Amniotic epithelial cell (primary cell): Measurements from ENCODE around the gene NPHP4.
"Not testable (repeated sequence)": the region's sequence is repeated elsewhere in the genome, so short reads cannot be mapped to it uniquely, and the experiment has no call there.

Source experiments
- DNase-seq: peaks from one replicate; pipeline ENCODE4 v3.0.0-alpha.2; 2010; ENCODE audit warnings: low read depth

NPHP4 gene

DNA sequence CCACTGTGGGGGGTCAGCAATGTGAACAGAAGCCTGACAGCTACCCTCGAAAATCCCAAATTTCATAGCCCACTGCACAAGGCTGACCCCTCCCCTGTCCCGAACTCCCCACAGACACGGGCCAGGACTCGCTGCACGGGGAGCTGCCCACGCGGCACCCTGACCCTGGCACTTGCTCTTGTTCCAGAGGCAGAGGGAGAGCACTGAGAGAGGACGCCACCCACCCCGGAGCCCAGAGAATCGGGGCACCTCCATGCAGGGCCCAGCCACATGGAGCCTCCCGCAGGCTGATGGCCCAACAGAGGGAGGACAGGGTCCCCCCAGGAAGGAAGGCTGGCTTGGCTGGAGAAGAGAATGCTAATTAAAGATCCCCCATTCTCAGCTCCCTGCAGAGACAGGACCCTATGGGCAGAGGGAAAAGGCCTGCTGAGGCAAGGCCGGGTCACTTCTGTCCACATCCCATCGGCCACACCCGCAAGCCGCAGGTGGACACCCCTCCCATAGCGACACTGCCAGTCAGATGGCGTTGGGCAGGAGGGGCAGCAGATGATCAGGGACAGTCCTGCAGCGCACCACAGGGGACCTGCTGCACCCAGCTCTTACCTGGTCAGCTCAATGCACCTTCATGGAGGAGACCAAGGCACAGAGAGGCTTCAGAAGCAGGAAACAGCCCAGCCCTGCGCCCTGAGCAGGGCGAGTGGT, 136.9 kb downstream of the NPHP4 start:
- no peak for DNase-seq

DNA sequence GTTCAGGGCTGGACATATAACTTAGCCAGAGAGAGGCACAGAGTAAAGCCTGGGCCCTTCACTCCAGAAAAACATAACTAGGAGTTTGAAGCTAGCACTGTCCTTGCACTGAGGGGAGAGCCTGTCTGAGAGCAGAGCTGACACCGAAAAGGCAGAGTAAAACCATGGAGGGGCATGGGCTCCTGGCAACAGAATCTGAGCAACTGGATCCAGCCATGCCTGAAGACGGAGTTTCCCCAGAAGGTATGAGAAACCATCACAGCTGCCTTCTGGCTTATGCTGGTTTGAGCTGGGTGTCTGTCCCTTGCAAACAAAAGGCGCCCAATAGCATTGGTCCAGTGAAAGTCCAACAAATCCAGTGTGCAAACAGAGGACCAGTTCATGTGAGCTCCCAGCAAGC, 137.5 kb downstream of the NPHP4 start:
- DNase-seq: no peak

DNA sequence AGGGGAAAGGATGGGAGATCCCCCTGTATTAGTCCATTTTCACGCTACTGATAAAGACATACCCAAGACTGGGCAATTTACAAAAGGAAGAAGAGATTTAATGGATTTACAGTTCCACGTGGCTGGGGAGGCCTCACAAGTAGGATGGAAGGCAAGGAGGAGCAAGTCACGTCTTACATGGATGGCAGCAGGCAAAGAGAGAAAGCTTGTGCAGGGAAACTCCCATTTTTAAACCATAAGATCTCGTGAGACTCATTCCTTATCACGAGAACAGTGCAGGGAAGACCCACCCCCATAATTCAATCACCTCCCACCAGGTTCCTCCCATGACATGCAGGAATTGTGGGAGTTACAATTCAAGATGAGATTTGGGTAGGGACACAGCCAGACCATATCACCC, 138.4 kb downstream of the NPHP4 start:
- not testable (repeated sequence) for DNase-seq

DNA sequence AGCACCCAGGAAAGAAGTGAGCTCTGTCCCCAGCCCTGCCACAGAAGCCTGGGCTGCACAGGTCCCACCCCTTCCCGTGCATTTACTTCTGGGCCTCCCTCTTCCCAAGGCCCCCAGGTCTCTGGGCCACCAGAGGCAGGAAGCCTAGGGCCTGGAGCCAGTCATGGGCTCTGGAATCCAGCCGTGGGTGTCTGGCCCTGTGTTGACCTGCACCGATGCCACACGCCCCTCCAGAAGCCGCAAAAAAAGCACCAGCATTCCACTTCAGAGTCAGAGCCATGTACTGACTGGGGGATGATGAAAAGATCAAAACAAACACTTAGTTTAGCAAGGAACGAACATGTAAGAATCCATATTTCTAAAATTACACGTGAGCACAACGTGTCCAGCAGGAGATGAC, 141.7 kb downstream of the NPHP4 start:
- DNase-seq: no peak

DNA sequence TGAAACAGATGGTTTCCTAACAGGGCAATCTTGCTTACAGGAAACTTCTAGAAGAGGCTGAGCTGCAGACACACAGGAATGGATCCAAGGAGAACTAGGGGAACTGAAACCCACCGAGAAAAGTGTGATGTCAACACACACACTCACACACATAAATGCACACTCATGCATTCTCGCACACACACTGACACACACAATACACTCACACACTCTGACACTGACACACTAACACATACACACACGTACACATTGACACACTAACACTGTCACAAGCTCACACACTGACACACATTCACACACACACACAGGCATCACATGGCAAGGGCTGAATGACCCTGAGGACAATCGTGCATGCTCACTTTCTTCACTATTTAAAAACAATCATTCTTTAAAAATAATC, 142.7 kb downstream of the NPHP4 start:
- DNase-seq: no peak

DNA sequence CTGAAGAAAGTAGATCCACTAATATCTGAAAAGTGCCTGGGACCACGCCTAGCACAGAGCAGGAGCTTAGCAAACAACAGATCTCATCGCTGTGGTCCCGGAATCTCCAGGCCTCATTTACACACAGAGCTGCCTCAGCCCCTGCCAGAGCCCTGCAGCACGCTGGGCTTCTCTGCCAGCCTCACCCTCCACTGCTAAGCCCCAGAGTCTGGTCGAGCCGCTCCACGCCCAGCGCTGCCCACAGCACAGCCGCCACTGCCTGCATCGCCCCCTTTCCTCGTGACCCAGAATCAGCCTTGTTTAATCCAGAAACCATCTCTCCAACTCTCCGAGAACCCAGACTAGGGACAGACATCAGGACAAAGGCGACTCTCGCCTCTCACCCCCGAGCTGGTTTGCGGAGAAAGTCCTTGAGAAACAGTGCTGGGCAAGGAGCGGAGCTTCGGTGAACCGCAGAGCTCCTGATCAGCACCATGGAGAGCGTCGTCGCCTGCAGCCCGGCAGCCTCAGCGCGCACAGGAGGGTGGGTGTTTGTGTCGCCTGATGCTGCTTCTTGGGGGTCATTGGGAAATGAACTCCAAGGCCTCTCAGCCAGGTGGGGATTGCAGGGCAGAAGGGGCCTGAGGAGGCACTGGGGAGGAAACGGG, 145.1 kb downstream of the NPHP4 start:
- no peak for DNase-seq

DNA sequence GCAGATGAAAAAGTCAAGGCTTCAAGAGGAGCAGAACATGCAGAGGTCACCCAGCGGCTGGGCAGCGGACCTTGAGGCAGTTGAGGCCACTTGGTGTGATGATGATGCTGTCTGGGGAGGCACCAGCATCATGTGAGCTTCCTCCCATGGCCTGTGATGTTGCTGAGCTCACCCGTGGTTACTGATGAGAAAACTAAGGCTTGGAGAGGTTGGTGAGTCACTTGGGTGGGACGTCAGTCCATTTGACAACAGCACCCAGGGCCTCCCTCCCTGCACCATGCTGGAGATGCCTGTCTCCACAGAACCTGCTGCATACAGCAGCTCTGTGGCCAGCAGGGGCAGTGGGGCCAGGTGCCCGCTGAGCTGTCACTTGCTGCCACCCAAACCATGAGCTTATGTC, 146.8 kb downstream of the NPHP4 start:
- no peak for DNase-seq

DNA sequence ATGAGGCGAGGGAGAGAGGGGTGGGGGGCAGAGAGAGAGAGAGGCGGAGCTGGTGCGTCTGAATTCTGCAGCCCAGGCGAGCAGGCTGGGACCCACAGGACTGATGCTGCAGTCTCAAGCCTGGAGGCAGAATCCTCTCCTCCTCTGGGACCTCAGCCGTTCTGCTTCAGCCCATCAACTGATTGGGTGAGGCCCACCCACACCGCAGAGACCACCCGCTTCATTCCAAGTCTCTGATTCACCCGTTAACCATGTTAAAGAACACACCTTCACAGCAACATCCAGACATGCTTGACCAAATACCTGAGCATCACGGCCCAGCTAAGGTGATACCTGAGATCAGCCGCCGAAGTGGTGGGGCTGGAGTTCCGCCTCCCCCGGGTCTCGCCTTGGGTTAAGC, 147.8 kb downstream of the NPHP4 start:
- DNase-seq: no peak

DNA sequence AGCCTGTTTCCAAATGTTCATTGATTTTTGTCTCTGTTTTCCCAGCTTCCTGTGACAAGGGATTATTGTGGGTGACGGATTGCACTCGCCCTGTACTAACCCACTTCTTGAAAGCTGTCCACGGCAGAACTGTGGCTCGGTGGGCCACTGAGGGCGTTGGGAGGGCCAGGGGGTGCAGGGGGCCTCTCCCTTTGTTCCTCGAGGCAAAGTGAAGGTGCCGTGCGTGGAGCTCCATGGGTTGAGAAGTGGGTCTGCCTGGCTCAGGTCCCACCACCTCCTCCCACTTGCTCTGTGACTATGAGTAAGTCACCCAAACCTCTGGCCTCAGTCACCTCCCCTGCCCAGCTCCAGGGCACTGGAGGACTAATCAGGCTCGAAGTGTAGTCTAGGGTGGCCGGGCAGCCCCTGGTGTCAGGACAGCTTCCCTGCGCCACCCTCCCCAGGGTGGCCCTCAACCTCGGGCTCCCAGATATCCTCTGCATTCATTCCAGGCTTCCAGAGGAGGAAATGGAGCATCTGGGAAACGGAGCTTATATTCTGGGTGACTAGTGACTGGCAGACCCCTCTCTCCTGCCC, 148.6 kb downstream of the NPHP4 start:
- DNase-seq: no peak

DNA sequence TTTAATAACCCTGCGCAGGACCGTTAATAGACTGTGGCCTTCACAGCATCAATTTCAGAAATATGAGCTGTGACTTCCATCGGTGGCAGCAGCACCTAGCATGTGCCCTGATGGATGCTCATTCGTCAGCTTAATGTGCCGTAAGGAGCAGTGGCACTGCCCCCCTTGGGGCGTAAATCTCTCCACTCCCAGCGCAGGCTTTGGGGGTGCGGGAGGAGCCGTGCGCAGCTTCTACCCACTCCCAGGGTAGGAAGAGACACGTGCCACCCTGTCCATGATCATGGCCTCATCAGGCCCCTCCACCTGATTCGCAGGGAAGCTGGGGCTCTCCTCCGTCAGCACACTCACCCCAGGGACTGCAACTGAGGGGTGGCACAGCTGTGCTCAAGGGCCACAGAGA, 149.5 kb downstream of the NPHP4 start:
- DNase-seq: no peak

DNA sequence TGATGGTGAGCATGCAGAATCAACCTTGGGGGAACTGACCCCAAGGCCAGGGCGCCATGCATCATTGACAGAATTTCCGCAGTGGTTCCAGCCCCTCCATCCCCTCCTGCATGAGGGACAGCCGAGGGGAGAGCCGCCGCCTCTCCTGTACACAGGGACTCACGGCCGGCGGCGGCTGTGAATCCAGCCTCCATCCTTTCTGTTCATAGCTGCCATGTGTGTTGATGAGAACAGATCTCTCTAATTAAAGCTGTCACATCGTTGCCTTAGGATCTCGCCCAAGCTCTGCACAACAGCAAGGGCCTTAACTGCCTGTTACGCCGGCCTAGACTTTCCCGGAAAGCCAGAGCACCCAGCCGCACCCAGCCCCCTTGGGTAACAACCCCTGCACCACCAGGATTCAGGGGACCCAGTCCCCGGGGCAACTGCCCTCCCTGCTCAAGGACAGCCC, 151.6 kb downstream of the NPHP4 start:
- no peak for DNase-seq

DNA sequence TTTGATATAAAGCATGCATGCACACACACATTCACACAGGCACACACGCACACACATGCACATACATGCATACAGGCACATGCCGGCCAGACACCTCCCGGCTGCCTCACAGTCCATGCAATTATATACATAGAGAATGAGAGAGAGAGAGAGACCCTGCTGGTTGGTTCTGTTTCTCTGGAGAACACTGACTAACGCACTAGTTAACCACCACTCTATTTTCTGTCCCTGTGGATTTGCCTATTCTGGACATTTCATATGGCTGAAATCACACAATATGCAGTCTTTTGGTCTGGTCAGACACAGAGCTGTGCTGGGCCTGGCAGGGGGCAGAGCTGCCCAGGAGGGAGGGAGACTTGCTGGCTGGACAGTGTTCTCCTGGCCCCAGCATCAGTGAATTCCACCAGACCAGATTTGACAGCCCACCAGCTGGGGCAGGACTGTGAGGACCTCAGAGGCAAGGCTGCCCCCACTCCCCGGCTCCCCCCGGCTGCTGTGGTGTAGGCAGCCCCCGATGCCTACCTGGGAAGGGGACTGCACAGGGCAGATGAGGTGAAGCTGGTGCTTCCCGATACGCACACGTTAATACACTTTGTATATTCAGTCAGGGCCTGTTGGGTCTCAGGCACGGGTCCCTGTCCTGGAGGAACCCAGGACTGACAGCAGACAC, 152.2 kb downstream of the NPHP4 start:
- DNase-seq: no peak

DNA sequence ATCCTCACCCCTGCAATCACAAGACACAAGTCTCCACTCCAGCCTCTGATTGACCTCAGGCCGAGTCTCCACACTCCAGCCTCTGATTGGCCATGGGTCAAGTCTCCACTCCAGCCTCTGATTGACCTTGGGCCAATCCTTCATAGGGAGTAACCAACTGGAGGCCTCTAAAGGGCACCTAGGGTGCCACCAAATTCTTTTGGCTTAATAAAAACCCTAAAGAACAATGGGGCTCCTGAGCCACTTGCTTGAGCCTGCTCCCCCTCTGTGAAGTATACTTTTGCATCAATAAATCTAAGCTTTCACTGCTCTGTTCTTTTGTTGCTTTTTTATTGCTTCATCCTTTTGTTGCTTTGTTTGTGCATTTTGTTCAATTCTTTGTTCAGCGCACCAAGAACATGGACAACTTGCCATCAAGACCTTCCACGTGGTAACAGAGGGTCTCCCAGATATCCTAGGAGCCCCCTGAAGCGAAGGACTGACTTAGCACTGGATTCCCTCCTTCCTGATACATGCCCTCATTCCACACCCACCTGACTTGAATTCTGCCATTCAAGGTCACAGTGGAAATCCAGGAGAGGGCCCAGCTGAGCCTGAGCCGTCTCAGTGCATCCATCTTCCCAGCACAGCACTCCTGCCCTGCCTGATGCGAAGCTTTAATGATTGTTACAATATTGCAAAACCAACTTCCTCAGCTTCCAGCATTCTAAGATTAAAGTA, 152.9 kb downstream of the NPHP4 start:
- DNase-seq: no peak

DNA sequence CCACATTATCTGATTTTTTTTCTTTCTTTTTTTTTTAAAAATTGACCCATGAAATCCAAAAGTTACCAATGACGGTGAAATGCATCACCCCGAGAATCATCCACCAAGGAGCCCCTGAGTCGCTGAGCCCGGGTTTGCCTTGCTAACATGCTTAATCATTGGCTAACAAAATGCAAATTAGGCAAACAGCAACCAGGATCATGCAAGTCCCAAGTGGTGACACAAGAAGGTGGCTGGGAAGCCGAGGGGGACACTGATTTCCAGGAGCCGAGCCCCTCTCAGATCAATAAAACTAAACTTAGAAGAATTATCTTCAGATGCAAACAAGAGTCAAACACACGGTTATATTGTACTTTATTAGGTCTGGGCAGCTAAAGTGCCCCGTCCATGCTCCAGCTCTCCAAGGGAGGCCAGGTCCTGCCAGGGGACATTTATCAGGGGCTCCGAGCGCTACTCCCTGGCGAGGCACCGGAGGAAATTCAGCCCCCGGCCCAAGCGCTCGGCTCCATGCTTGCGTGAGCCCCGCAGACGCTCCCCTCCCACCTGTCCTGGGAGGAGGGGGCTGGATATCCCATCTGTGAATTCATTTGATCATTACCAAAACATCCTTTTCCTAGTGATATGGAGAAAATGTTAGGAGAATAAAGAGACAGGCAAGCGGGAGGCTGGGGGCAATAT, 154.1 kb downstream of the NPHP4 start:
- DNase-seq: no peak

DNA sequence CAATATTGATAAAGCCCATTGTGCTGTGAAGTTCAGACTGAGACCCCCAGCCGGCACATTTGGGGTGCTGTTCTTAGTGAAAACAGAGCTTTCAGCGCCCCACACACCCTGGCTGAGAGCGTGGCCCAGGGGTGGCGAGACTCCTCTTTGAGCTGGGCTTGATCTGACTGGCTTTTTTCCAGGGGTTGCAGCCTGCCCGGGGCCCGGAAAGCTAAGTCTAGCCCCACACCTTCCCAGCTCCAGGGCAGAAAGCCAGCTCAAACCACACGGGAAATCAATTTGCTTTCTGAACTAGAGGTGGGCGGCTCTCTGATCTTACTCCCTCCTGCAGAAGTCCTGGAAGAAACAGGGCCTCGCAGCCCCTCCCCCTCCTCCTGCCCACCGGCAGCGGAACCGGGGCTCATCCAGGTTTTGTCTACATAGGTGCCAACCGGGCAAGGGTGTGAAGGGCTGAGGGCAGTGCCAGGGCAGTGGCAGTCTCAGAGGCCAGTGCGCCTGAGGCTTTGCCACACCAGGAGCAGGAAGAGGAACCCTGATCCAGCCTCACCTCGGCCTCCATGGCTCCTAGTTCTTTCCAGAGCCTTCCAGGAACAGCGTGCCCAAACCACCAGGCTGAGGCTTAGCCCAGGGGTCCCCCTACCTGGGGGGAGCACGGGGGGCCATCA, 155.3 kb downstream of the NPHP4 start:
- no peak for DNase-seq

DNA sequence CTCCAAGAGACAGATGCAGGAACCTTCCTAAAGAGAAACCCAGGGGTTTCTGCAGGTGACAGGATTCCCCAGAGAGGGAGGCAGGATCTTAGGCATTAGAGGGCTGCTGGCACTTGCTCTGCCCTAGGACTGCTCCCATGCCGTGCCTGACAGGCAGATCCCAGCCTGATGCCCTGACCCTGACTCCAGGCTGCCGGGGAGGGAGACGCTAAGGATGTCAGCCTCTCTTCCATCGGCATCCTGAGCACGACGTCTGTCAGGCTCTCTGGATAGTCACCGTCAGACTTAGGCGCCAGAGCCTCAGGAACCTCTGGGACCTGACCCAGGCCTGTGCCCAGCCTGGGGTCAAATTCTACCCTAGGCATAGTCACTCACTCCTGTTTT, 157.1 kb downstream of the NPHP4 start:
- DNase-seq: no peak

DNA sequence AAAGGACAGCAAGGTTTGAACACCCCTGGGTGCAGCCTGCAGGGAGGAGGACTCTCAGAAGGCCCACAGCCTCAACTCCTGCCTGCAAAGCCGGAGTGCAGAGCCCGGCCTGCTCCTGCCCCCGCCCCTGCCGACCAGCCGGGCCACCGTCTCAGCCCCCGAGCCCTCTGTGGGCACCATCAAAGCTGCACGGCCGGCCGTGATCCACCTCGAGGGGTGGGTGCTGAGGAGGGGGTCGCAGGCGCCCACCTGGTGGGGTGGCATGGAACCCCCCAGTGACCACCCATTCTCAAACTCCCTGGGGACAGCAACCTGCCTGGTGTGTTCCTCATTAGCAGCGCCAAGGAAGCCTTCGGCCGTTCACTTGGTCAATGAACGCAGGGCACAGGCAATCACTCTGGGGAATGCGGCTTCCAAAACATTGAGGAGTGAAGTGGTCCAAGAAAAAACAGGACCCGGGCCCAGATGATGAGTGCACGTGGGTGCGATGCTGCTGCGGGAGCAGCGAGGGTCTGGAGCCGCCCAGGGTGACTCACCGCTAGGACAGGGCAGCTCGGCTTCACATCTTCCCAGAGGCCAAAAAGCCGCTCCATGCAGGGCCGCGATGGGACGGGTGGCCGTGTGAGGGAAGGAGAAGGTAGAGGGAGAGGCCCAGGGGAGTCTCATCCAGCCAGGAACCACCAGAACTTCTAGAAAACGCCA, 157.6 kb downstream of the NPHP4 start:
- DNase-seq: no peak

DNA sequence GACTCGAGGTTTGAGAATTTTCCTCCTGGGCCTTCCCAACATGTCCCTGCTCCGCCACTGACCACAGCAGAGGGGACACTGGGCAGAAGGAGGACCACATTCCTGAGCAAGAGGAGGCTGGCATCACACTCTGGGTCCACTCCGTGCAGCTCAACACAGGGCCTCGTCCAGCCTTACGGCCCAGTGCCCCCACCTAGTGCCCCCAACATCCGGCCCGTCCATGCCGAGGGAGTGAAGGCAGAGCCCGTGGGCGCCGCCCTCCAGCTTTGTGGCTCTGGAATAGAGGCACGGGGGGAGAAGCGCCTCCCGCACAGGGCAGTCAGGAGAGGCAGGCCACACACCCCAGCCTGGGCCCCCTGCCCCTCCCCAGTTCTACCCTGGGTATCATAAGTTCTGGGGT, 158.3 kb downstream of the NPHP4 start:
- no peak for DNase-seq

DNA sequence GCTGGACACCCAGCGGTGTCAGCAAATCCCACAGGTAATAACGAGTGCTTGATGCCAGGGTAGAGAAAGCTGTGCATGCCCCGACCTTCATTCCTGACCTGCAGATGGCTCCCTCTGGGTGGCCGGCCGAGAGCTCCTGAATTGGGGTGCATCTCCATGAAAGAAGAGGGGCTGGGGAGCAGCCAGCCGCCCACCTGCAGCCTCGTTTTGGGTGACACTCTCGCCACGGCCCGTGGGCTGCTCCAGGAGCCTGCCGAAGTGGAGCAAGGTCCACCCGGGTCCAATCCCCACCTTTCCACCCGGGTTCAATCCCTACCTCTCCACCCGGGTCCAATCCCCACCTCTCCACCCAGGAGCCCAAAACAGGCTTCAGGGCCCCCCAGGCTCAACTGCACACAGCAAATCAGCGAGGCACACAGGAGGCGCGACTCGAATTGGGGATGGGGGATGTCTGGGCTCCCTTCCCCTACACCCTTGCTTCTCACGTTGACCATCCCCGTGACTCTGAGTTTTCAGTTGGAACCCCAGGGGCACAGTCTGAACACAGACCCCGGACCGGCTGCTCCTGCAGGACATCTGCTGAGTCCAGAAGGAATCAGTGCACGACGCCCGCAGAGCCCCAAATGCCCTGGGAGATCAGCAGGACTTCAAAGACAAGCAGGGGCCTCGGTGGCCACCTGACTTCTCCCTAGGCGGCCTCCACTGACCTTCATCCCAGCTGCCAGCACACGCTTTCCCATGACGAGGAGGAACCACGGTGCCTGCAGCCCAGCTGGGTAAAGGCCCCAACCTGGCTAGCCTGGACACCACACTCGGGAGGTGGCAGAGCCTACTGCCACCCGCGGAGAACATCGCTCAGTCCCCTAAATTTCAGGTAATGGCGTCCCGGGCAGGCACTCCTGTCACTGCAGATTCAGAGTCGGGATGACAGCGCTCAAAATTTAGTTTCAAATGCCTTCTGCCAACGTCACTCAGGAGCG, 159.0 kb downstream of the NPHP4 start:
- DNase-seq: no peak
